NCI-H748 (cell line): ENCODE data around the gene SLC46A1.

Source experiments
- DNase-seq: peaks from one replicate; lab custom pipeline; 2025; ENCODE audit not compliant: unreplicated experiment; lab: John Stamatoyannopoulos, UW

The SLC46A1 gene

GRCh38 chr17:28404461-28404811 is 1.6 kb downstream of the SLC46A1 start:
- no peak for DNase-seq

- DNase-seq, result no peak
These were observed 2.0 kb downstream of the SLC46A1 start for GRCh38 chr17:28404007-28404406.

GRCh38 chr17:28402844-28403243 is 3.2 kb downstream of the SLC46A1 start:
- DNase-seq, result no peak

- peak; percentile 59 for DNase-seq
These were observed 3.8 kb downstream of the SLC46A1 start for GRCh38 chr17:28402224-28402630.

GRCh38 chr17:28399808-28400207 is 6.2 kb downstream of the SLC46A1 start:
- DNase-seq, result no peak

- DNase-seq, result no peak
These were observed 7.6 kb downstream of the SLC46A1 start for GRCh38 chr17:28398280-28398981.

GRCh38 chr17:28397687-28398279 is 8.2 kb downstream of the SLC46A1 start:
- DNase-seq, result no peak

GRCh38 chr17:28397275-28397674 is 8.7 kb downstream of the SLC46A1 start:
- DNase-seq, result no peak

GRCh38 chr17:28396635-28397239 is 9.3 kb downstream of the SLC46A1 start:
- DNase-seq, result no peak

GRCh38 chr17:28395968-28396367 is 10.0 kb downstream of the SLC46A1 start:
- DNase-seq, result no peak

- DNase-seq, result no peak
These were observed 10.6 kb downstream of the SLC46A1 start for GRCh38 chr17:28395426-28395825.

GRCh38 chr17:28394337-28395116 is 11.5 kb downstream of the SLC46A1 start:
- no peak for DNase-seq

GRCh38 chr17:28392491-28392890 is 13.5 kb downstream of the SLC46A1 start:
- DNase-seq, result no peak

GRCh38 chr17:28391401-28391800 is 14.6 kb downstream of the SLC46A1 start:
- no peak for DNase-seq

- no peak for DNase-seq
These were observed 15.0 kb downstream of the SLC46A1 start for GRCh38 chr17:28390984-28391383.

GRCh38 chr17:28390563-28390962 is 15.4 kb downstream of the SLC46A1 start:
- no peak for DNase-seq

GRCh38 chr17:28390141-28390540 is 15.9 kb downstream of the SLC46A1 start:
- no peak for DNase-seq

- DNase-seq, result no peak
These were observed 17.9 kb downstream of the SLC46A1 start for GRCh38 chr17:28388106-28388505.

- DNase-seq, result no peak
These were observed 19.6 kb downstream of the SLC46A1 start for GRCh38 chr17:28386391-28386790.

- DNase-seq, result no peak
These were observed 20.6 kb downstream of the SLC46A1 start for GRCh38 chr17:28385406-28385805.

GRCh38 chr17:28385037-28385400 is 21.0 kb downstream of the SLC46A1 start:
- DNase-seq, result peak; percentile 72
